ENCODE measurements around the gene DHRS3. TPM values are rescaled to one million over a fixed set of nuclear protein-coding genes. Genes with fewer than 3 reads are reported as not detected.

Gene DHRS3
- polyA plus RNA-seq, 2 donors, result 73.1 to 83.7 TPM

DNA sequence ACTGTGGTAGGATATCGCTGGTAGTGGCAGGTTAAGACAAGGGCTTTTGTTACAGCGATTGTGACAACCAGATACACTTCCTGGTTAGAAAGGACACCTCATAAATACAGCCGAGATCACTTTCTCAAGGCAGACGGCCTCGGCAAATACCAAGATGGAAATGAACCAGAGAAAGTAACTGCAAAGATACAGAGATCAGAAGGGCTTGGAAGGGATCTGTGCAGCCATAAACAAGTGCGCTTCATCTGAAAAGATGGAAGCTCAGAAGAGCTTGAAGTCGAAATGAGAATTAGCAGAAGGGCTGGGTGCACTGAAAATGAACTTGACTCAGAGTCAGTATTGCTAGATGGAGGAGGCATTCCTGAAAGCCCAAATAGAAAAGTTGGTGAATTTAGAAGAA is 7.1 kb downstream of the DHRS3 start:
- Histone ChIP-seq H3K27me3 (ENCODE audit: control insufficient read depth in 1 of 2, insufficient read depth in 2 of 2, low read length in 2 of 2) (no peaks in the 10 kb centered on the region), H3K9me3 (ENCODE audit: control insufficient read depth in 2 of 2, insufficient read depth in 1 of 2, low read depth in 1 of 2, low read length in 1 of 2) (no peaks in the 10 kb centered on the region), H3K36me3 (ENCODE audit: control insufficient read depth in 2 of 2, insufficient read depth in 2 of 2, low read length in 1 of 2) (peaks cover 6 to 25% of the 10 kb centered on the region in 2 donors), H3K4me3 (ENCODE audit: low read depth in 1 of 2, low read length in 2 of 2) (no peak overlapping the region), H3K4me1 (ENCODE audit: control insufficient read depth in 2 of 2, insufficient read depth in 2 of 2, low read length in 1 of 2) (peaks cover 4 to 15% of the 10 kb centered on the region in 2 donors), H3K27ac (ENCODE audit: low read depth in 2 of 2, low read length in 1 of 2) (peak overlapping the region in 1 of 2 donors; percentile 58)
- 67 to 72% methylated on average over 7 of the region's 7 CpGs for WGBS, 2 donors

DNA sequence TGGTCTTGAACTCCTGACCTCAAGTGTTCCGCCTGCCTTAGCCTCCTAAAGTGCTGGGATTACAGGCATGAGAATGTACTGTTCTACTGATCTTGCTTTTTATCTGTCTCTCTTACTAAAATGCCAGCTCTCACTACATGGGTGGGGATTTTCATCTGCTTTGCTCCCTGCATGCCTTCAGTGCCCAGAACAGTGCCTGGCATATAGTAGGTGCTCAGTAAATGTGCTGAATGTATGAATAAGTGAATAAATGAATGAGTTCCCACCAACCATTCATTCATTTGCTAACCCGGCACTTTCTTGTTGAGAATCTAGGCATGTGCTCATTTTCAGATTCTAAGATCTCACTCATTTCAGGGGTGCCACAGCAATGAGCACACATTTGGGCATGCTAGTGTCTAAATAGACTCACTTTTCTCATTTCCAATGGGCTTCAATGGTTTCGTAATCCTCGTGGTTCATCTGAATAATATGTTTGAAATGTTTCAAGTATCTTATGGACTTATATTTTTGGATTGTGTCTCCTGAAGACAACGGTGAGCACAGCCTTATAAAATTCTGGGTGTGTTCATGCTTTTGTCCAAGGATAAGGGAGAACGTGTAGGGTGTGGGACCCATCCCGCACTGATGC is 7.6 kb downstream of the DHRS3 start:
- Histone ChIP-seq H3K9me3 (ENCODE audit: control insufficient read depth in 2 of 2, insufficient read depth in 1 of 2, low read depth in 1 of 2, low read length in 1 of 2) (no peaks in the 10 kb centered on the region), H3K27me3 (ENCODE audit: control insufficient read depth in 1 of 2, insufficient read depth in 2 of 2, low read length in 2 of 2) (no peaks in the 10 kb centered on the region), H3K27ac (ENCODE audit: low read depth in 2 of 2, low read length in 1 of 2) (peak overlapping the region in 1 of 2 donors; percentile 58), H3K4me1 (ENCODE audit: control insufficient read depth in 2 of 2, insufficient read depth in 2 of 2, low read length in 1 of 2) (peaks cover 4 to 15% of the 10 kb centered on the region in 2 donors), H3K4me3 (ENCODE audit: low read depth in 1 of 2, low read length in 2 of 2) (no peak overlapping the region), H3K36me3 (ENCODE audit: control insufficient read depth in 2 of 2, insufficient read depth in 2 of 2, low read length in 1 of 2) (peaks cover 6 to 25% of the 10 kb centered on the region in 2 donors)
- 73 to 80% methylated on average over 7 of the region's 7 CpGs for WGBS, 2 donors

DNA sequence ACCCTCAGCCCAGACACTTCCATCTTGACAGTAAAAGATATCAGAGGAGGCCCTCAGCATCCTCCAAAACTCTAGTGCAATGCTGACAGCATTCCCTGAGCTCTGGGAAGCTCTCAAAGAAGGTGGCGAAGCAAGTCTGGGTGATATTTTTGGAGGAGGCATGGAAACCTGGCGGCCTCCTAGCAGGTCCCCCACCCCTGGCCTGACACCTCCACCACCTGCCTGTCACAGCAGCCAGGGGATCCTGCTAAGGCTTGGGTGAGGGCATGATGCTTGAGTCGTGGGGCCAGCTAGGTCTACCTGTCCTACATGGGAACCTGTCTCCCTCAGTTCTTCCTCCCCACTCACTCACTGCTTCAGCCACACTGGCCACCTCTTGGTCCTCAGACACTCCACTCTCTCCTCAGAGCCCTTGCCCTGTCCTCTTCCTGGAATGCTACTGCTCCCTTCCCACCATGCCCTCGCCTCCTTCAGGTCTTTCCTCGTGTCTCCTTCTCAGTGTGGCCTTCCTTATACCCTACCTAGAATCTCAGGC is 8.5 kb downstream of the DHRS3 start:
- Histone ChIP-seq H3K27ac (ENCODE audit: low read depth in 2 of 2, low read length in 1 of 2) (peak overlapping the region in 1 of 2 donors; percentile 66), H3K36me3 (ENCODE audit: control insufficient read depth in 2 of 2, insufficient read depth in 2 of 2, low read length in 1 of 2) (peaks cover 6 to 25% of the 10 kb centered on the region in 2 donors), H3K9me3 (ENCODE audit: control insufficient read depth in 2 of 2, insufficient read depth in 1 of 2, low read depth in 1 of 2, low read length in 1 of 2) (no peaks in the 10 kb centered on the region), H3K27me3 (ENCODE audit: control insufficient read depth in 1 of 2, insufficient read depth in 2 of 2, low read length in 2 of 2) (no peaks in the 10 kb centered on the region), H3K4me1 (ENCODE audit: control insufficient read depth in 2 of 2, insufficient read depth in 2 of 2, low read length in 1 of 2) (peaks cover 4 to 13% of the 10 kb centered on the region in 2 donors), H3K4me3 (ENCODE audit: low read depth in 1 of 2, low read length in 2 of 2) (no peak overlapping the region)
- WGBS, 2 donors, result 78 to 79% methylated on average over 5 of the region's 5 CpGs

DNA sequence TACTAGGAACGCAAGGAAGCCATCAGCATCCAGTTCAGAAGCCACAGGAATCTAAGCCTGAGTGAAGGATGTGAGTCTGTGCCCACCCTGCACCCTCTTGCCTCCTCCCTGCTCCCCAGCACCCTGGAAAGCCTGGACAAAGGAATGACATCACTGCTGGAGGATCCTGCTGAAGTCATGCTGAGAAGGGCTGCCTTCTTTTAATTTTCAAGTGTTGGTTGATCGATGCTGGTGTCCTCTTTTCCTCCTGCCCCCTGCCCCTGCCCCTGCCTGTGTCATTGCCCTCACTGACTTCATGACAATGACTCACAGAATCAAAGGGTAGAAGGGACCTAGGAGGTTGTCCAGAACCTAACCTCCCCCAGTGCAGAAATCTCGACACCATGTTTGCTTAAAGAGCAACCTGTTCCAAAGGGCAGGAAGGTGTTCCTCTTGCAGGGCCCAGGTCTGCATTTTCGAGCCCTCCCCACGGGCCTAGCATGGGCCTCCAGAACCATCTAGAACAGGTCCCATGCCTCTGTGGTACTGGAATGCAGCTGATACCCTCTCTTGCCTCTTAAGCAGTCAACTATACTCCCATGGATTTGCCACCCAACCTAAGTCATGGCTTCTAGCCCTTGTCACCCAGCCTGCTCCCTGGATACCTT is 9.6 kb downstream of the DHRS3 start:
- Histone ChIP-seq H3K36me3 (ENCODE audit: control insufficient read depth in 2 of 2, insufficient read depth in 2 of 2, low read length in 1 of 2) (peaks cover 6 to 29% of the 10 kb centered on the region in 2 donors), H3K27ac (ENCODE audit: low read depth in 2 of 2, low read length in 1 of 2) (peak overlapping the region in 1 of 2 donors; percentile 45)

DNA sequence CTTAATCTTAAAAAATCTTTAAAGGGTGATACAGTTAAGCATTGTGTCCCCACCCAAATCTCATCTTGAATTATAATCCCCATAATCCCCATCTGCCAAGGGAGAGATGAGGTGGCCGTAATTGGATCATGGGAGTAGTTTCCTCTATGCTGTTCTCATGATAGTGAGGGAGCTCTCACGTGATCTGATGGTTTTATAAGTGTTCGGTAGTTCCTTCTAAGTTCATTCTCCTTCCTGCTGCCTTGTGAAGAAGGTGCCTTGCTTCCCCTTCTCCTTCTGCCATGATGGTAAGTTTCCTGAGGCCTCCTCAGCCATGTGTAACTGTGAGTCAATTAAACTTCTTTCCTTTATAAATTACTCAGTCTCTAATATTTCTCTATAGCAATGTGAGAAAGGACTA is 10.7 kb downstream of the DHRS3 start:
- WGBS, 2 donors, result 69 to 70% methylated on average over 3 of the region's 3 CpGs
- Histone ChIP-seq H3K4me3 (ENCODE audit: low read depth in 1 of 2, low read length in 2 of 2) (no peak overlapping the region), H3K9me3 (ENCODE audit: control insufficient read depth in 2 of 2, insufficient read depth in 1 of 2, low read depth in 1 of 2, low read length in 1 of 2) (no peaks in the 10 kb centered on the region), H3K4me1 (ENCODE audit: control insufficient read depth in 2 of 2, insufficient read depth in 2 of 2, low read length in 1 of 2) (peaks cover 0 to 18% of the 10 kb centered on the region in 2 donors), H3K27me3 (ENCODE audit: control insufficient read depth in 1 of 2, insufficient read depth in 2 of 2, low read length in 2 of 2) (no peaks in the 10 kb centered on the region), H3K27ac (ENCODE audit: low read depth in 2 of 2, low read length in 1 of 2) (peak overlapping the region in 1 of 2 donors; percentile 36), H3K36me3 (ENCODE audit: control insufficient read depth in 2 of 2, insufficient read depth in 2 of 2, low read length in 1 of 2) (peaks cover 6 to 32% of the 10 kb centered on the region in 2 donors)

More for the DNA sequence above, 9.6 kb downstream of the DHRS3 start:
- H3K4me1 ChIP-seq (ENCODE audit: control insufficient read depth in 2 of 2, insufficient read depth in 2 of 2, low read length in 1 of 2), result peaks cover 0 to 16% of the 10 kb centered on the region in 2 donors
- H3K27me3 ChIP-seq (ENCODE audit: control insufficient read depth in 1 of 2, insufficient read depth in 2 of 2, low read length in 2 of 2), result no peaks in the 10 kb centered on the region
- no peak overlapping the region for H3K4me3 ChIP-seq (ENCODE audit: low read depth in 1 of 2, low read length in 2 of 2)
- H3K9me3 ChIP-seq (ENCODE audit: control insufficient read depth in 2 of 2, insufficient read depth in 1 of 2, low read depth in 1 of 2, low read length in 1 of 2), result no peaks in the 10 kb centered on the region
- WGBS, 2 donors, result 72 to 84% methylated on average over 5 of the region's 5 CpGs

DNA sequence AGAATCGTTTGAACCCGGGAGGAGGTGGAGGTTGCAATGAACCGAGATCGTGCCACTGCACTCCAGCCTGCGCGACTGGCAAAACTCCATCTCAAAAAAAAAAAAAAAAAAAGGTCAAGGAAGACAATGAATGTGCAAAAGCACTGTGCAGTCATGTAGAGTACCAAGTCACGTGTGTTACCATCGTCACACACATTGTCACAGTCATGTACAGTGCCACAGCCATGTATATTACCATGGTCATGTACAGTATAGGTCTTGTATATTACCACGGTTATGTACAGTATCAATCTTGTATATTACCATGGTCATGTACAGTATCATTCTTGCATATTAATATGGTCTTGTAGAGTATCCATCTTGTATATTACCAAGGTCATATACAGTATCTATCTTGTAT is 13.0 kb downstream of the DHRS3 start:
- no peak overlapping the region for H3K27ac ChIP-seq (ENCODE audit: low read depth in 2 of 2, low read length in 1 of 2)
- H3K4me3 ChIP-seq (ENCODE audit: low read depth in 1 of 2, low read length in 2 of 2), result no peak overlapping the region
- H3K9me3 ChIP-seq (ENCODE audit: control insufficient read depth in 2 of 2, insufficient read depth in 1 of 2, low read depth in 1 of 2, low read length in 1 of 2), result no peaks in the 10 kb centered on the region
- 86 to 92% methylated on average over 9 of the region's 9 CpGs for WGBS, 2 donors
- no peaks in the 10 kb centered on the region for H3K27me3 ChIP-seq (ENCODE audit: control insufficient read depth in 1 of 2, insufficient read depth in 2 of 2, low read length in 2 of 2)
- peaks cover 4 to 37% of the 10 kb centered on the region in 2 donors for H3K4me1 ChIP-seq (ENCODE audit: control insufficient read depth in 2 of 2, insufficient read depth in 2 of 2, low read length in 1 of 2)
- peaks cover 0 to 26% of the 10 kb centered on the region in 2 donors for H3K36me3 ChIP-seq (ENCODE audit: control insufficient read depth in 2 of 2, insufficient read depth in 2 of 2, low read length in 1 of 2)

DNA sequence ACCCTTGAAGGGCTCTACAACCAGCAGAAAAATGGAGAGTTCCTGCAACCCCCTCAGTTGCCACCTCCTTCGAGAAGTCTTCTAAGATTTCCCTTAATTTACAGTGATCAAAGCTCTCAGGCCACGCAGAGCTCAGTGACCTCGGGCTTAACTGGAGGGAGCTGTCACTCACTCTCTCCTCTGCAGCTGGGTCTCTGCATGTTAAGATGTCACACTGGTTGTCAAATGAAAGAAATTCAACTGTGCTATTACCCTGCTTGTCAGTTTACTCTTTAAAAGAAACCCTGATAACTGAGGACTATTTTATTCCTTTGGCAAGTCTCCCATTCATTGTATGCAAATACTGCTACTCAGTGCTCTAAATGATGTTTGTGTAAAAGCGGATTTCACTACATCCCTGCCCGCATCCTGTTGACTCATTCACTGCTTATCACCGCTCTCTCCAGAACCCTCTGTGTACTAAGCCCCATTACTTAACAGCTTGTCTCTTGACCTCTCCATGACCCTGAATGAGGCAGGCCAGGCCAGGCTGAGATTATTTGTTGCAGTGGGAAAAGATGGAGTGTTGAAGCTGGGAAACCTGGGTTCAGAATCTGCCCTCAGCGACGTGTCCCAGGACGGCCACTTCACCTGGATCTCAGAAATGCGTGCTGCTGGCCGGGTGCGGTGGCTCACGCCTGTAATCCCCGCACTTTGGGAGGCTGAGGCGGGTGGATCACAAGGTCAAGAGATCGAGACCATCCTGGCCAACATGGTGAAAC is 13.7 kb downstream of the DHRS3 start:
- no peaks in the 10 kb centered on the region for H3K9me3 ChIP-seq (ENCODE audit: control insufficient read depth in 2 of 2, insufficient read depth in 1 of 2, low read depth in 1 of 2, low read length in 1 of 2)
- H3K36me3 ChIP-seq (ENCODE audit: control insufficient read depth in 2 of 2, insufficient read depth in 2 of 2, low read length in 1 of 2), result peaks cover 0 to 25% of the 10 kb centered on the region in 2 donors
- H3K4me1 ChIP-seq (ENCODE audit: control insufficient read depth in 2 of 2, insufficient read depth in 2 of 2, low read length in 1 of 2), result peaks cover 4 to 33% of the 10 kb centered on the region in 2 donors
- no peak overlapping the region for H3K4me3 ChIP-seq (ENCODE audit: low read depth in 1 of 2, low read length in 2 of 2)
- H3K27me3 ChIP-seq (ENCODE audit: control insufficient read depth in 1 of 2, insufficient read depth in 2 of 2, low read length in 2 of 2), result no peaks in the 10 kb centered on the region
- 53 to 62% methylated on average over 16 of the region's 16 CpGs for WGBS, 2 donors
- peak overlapping the region; percentile 14 to 57 for H3K27ac ChIP-seq (ENCODE audit: low read depth in 2 of 2, low read length in 1 of 2)

DNA sequence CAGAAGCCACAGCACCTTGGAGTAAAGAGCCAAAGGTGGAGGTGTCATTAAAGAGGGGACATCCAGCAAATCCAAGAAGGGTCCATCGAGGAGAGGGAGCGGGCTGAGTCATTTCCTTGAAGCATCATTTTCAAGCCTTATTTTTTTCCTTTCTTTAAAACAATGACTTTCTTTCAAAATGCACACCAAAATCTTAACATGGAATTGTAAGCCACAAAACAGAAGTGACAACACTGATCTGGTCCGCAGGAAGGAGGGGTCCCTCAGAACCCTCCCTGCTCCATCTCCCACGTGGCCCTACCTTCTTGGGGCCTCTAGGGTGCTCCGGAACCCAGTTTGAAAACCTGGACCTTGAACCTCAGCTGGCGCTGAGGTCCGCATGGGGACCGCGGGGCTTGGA is 14.8 kb downstream of the DHRS3 start:
- H3K27ac ChIP-seq (ENCODE audit: low read depth in 2 of 2, low read length in 1 of 2), result peak overlapping the region in 1 of 2 donors; percentile 22
- H3K9me3 ChIP-seq (ENCODE audit: control insufficient read depth in 2 of 2, insufficient read depth in 1 of 2, low read depth in 1 of 2, low read length in 1 of 2), result no peaks in the 10 kb centered on the region
- no peak overlapping the region for H3K4me3 ChIP-seq (ENCODE audit: low read depth in 1 of 2, low read length in 2 of 2)
- WGBS, 2 donors, result 76% methylated on average over 9 of the region's 9 CpGs
- H3K4me1 ChIP-seq (ENCODE audit: control insufficient read depth in 2 of 2, insufficient read depth in 2 of 2, low read length in 1 of 2), result peaks cover 6 to 33% of the 10 kb centered on the region in 2 donors
- H3K36me3 ChIP-seq (ENCODE audit: control insufficient read depth in 2 of 2, insufficient read depth in 2 of 2, low read length in 1 of 2), result peaks cover 0 to 19% of the 10 kb centered on the region in 2 donors
- no peaks in the 10 kb centered on the region for H3K27me3 ChIP-seq (ENCODE audit: control insufficient read depth in 1 of 2, insufficient read depth in 2 of 2, low read length in 2 of 2)

DNA sequence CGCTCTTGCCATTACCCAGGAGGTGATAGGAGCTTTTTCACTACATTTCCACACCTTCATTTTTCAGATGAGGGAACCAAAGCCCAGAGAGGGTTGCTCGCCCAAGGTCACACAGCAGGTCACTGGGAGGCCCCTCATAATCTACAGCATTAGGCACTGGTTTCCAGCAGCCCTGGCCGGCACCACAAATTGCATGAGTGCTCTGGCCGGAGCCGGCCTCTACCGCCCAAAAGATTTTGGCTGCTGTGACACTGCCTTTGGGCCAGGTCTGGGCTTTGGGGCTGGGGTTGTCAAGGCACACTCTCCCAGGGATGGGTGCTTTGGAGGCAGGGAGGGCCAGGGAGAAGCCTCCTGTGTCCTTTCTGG is 15.4 kb downstream of the DHRS3 start:
- no peaks in the 10 kb centered on the region for H3K27me3 ChIP-seq (ENCODE audit: control insufficient read depth in 1 of 2, insufficient read depth in 2 of 2, low read length in 2 of 2)
- peaks cover 6 to 37% of the 10 kb centered on the region in 2 donors for H3K4me1 ChIP-seq (ENCODE audit: control insufficient read depth in 2 of 2, insufficient read depth in 2 of 2, low read length in 1 of 2)
- H3K27ac ChIP-seq (ENCODE audit: low read depth in 2 of 2, low read length in 1 of 2), result peak overlapping the region in 1 of 2 donors; percentile 22
- 75 to 76% methylated on average over 6 of the region's 6 CpGs for WGBS, 2 donors
- no peak overlapping the region for H3K4me3 ChIP-seq (ENCODE audit: low read depth in 1 of 2, low read length in 2 of 2)
- H3K9me3 ChIP-seq (ENCODE audit: control insufficient read depth in 2 of 2, insufficient read depth in 1 of 2, low read depth in 1 of 2, low read length in 1 of 2), result no peaks in the 10 kb centered on the region
- peaks cover 0 to 18% of the 10 kb centered on the region in 2 donors for H3K36me3 ChIP-seq (ENCODE audit: control insufficient read depth in 2 of 2, insufficient read depth in 2 of 2, low read length in 1 of 2)

Measured in esophagus (tissue), 2 donors.